ENCODE measurements around the gene ZNF302.
"Not testable (repeated sequence)": the region's sequence is repeated elsewhere in the genome, so short reads cannot be mapped to it uniquely, and the experiment has no call there.

The ZNF302 gene

GRCh38 chr19:34668077-34668689, 9.3 kb upstream of the ZNF302 start:
- in situ Hi-C loops (cut with HindIII; ENCODE audit: low pct_ligation_motif_present, low pct_unique_long_range_greater_than_20kb, low sequenced_read_pairs); DNase-seq: not testable (repeated sequence)

- DNase-seq, result not testable (repeated sequence)
Observed at GRCh38 chr19:34668690-34669089, 8.8 kb upstream of the ZNF302 start.

GRCh38 chr19:34669305-34669704, 8.2 kb upstream of the ZNF302 start:
- DNase-seq, result no peak
- in situ Hi-C loops (cut with HindIII; ENCODE audit: low pct_ligation_motif_present, low pct_unique_long_range_greater_than_20kb, low sequenced_read_pairs), result no loop called here

More at GRCh38 chr19:34668690-34669089, 8.8 kb upstream of the ZNF302 start:
- in situ Hi-C loops (cut with HindIII; ENCODE audit: low pct_ligation_motif_present, low pct_unique_long_range_greater_than_20kb, low sequenced_read_pairs), result not testable (repeated sequence)

DNA sequence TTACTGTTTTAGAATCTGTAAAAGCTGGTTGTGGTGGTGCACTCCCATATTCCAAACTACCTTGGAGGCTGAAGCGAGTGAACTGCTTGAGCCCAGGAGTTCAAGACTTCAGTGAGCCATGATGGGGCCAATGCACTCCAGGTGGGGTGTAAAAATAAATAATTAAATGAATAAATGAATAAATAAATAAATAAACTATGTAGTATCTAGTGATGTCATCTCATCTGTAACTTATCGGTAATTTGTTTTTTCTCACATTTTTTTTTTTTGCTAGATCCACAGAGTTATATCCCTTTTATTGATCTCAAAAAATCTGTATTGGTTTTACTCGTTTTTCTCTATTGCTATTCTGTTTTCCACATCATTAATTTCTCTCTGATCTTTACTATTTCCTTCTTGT, 5.5 kb upstream of the ZNF302 start:
- DNase-seq, result no peak
- in situ Hi-C loops (cut with HindIII; ENCODE audit: low pct_ligation_motif_present, low pct_unique_long_range_greater_than_20kb, low sequenced_read_pairs), result no loop called here

DNA sequence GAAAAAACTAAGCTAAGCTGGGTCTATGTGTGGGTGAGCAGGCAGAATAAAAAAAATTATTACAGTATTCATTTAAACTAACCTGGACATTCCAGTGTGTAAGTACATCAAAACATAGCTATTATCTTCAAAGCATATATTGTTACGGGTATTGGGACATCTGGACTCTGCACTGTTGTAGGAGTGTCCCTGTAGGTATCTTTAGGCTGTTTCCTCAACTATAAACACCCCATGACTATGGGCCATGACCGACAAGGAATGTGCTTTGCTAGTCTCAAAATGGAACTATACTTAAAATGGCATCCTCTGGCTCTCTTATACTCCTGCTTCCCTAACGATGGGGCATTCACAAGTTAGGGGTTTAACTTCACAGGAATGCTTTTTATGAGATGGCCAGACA, 3.9 kb upstream of the ZNF302 start:
- in situ Hi-C loops (cut with HindIII; ENCODE audit: low pct_ligation_motif_present, low pct_unique_long_range_greater_than_20kb, low sequenced_read_pairs), result no loop called here
- DNase-seq, result no peak

DNA sequence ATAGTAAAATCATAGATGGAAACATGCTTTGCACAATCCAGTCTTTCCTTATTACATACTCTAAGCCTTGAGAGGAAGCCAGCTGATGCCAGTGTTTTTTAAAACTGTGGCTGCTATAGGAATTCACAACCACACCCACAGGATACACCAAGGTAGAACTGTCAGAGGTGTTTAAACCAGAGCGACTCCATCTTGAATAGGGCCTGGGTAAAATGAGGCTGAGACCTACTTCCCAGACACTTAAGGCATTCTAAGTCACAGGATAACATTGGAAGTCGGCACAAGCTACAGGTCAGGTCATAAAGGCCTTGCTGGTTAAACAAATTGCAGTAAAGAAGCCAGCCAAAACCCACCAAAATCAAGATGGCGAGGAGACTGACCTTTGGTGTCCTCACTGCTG, 2.2 kb upstream of the ZNF302 start:
- in situ Hi-C loops (cut with HindIII; ENCODE audit: low pct_ligation_motif_present, low pct_unique_long_range_greater_than_20kb, low sequenced_read_pairs), result no loop called here
- no peak for DNase-seq

DNA sequence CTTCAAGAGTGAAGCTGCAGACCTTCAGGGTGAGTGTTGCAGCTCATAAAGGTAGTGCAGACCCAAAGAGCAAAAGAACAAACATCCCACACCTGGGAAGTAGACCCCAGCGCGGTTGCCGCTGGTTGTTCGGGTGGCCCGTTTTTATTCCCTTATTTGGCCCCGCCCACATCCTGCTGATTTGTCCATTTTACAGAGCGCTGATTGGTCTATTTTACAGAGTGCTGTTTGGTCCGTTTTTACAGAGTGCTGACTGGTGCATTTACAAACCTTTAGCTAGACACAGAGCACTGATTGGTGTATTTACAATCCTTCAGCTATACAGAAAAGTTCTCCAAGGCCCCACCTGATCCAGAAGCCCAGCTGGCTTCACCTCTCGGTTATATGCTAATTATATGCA, 1.6 kb upstream of the ZNF302 start:
- DNase-seq, result no peak
- in situ Hi-C loops (cut with HindIII; ENCODE audit: low pct_ligation_motif_present, low pct_unique_long_range_greater_than_20kb, low sequenced_read_pairs), result no loop called here

DNA sequence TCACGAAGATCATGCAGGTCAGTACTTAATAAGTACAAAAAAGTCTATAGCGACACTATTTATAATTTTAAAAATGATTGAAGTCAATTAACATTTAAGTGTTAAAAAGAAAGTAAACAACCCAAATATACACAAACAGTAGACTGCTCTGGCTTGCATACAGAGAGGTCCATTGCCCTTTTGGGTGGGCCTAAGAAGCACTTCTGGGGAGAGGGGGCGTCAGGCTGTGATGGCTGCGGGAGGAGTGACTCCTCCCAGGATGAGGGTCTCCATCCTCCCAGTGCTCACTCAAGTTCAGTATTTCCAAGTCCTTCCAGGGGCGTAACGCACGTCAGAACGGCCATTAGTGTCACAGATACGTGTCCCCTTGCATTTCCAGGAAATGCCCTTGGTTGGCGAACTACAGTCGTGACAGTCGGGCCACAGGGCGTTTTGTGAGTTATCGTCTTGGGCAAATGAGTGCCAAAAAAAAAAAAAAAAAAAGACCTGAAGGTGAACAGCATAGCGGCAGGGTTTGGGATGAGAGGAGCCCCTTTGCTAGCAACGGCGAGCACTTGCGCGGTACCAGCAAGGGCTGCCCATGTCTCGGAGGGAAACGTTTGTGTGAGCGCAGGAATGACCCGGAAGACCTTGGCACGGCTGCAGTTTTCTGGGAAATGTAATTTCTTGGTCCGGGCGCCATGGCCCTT, 637 bp upstream of the ZNF302 start, which contains the start of gene SCGB2B2:
TSS of gene SCGB2B2 (minus strand) at position 463 of the 689 bp plus-strand sequence. CDS start 82,596 bp downstream, outside the sequence.
- no peak for DNase-seq
- in situ Hi-C loops (cut with HindIII; ENCODE audit: low pct_ligation_motif_present, low pct_unique_long_range_greater_than_20kb, low sequenced_read_pairs), result no loop called here

DNA sequence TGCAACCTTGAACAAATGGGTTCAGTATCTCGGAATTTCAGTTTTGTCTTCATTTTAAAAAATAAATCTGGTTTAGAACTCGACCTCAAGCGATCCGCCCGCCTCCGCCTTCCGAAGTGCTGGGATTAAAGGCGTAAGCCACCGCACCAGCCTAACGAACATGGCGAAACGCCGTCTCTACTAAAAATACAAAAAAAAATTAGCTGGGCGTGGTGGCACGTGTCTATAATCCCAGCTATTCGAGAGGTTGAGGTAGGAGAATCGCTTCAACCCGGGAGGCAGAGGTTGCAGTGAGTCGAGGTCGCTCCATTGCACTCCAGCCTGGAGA, 571 bp downstream of the ZNF302 start:
- no peak for DNase-seq
- in situ Hi-C loops (cut with HindIII; ENCODE audit: low pct_ligation_motif_present, low pct_unique_long_range_greater_than_20kb, low sequenced_read_pairs), result no loop called here

GRCh38 chr19:34678421-34678820, 943 bp downstream of the ZNF302 start:
- in situ Hi-C loops (cut with HindIII; ENCODE audit: low pct_ligation_motif_present, low pct_unique_long_range_greater_than_20kb, low sequenced_read_pairs), result no loop called here
- DNase-seq, result no peak

- DNase-seq, result no peak
Observed at GRCh38 chr19:34681478-34681877, 4.0 kb downstream of the ZNF302 start.

GRCh38 chr19:34685266-34685665, 7.8 kb downstream of the ZNF302 start:
- in situ Hi-C loops (cut with HindIII; ENCODE audit: low pct_ligation_motif_present, low pct_unique_long_range_greater_than_20kb, low sequenced_read_pairs); DNase-seq: not testable (repeated sequence)

More at GRCh38 chr19:34681478-34681877, 4.0 kb downstream of the ZNF302 start:
- in situ Hi-C loops (cut with HindIII; ENCODE audit: low pct_ligation_motif_present, low pct_unique_long_range_greater_than_20kb, low sequenced_read_pairs), result no loop called here

- in situ Hi-C loops (cut with HindIII; ENCODE audit: low pct_ligation_motif_present, low pct_unique_long_range_greater_than_20kb, low sequenced_read_pairs), result no loop called here
Observed at GRCh38 chr19:34686455-34686854, 9.0 kb downstream of the ZNF302 start.

DNA sequence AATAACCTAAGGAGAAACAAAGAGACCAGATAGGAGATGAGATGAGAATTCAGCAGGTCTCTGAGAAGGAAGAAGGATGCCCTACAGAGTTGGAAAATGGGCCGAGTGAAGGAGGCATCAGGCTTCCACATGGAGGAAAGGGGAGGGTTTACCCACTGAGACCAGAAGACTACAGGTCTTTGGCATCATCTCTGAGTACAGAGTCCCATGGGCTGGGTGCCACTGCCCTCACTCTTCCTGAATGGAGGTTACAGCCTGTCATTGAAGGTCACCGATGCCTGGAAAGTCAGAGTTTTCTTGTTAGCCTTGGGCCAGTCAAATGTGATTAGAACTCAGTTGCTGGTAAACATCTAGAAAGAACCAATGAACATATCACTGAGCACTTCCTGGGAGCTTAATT, 9.9 kb downstream of the ZNF302 start:
- DNase-seq, result no peak
- in situ Hi-C loops (cut with HindIII; ENCODE audit: low pct_ligation_motif_present, low pct_unique_long_range_greater_than_20kb, low sequenced_read_pairs), result no loop called here

More at GRCh38 chr19:34686455-34686854, 9.0 kb downstream of the ZNF302 start:
- no peak for DNase-seq

DNA sequence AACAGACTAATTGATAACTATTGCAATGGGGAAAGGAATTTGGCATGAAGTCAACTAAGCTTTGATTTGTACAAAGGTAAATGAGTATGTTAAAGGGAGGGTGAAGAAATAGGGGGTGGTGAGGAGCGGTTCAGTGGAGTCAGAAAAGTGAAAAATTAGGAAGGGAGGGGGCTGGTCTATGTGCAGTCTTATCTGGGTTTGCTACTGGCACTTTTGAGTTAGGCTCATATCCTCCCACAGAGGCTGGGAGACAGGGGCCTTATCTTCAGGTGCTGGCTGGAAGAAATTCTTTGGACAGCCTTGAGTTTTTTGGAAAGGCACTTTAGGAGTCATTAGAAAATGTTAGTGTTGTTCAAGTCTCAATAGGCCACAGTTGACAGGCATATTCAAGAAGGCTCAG, 11.1 kb downstream of the ZNF302 start:
- DNase-seq, result no peak
- in situ Hi-C loops (cut with HindIII; ENCODE audit: low pct_ligation_motif_present, low pct_unique_long_range_greater_than_20kb, low sequenced_read_pairs), result no loop called here

DNA sequence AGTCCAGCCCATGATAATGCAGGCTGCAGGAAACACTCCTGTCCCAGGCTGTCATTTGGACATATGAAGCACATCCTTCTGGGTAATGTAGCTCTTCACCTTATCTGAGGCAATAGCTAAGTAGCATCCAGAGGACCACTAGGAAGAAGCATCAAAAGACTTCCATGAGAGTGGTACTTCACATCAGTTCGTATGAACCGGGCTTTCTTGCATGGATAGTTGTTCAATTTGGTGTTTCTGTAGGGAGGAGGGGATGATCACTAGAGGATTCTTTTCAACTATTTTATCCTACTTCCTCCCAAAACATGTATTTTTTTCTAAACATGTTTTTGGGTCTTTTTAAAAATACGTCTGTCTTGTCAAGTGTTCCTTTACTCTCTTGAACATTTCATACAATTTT, 12.9 kb downstream of the ZNF302 start:
- in situ Hi-C loops (cut with HindIII; ENCODE audit: low pct_ligation_motif_present, low pct_unique_long_range_greater_than_20kb, low sequenced_read_pairs), result no loop called here
- DNase-seq, result no peak

GRCh38 chr19:34692549-34692948, 15.1 kb downstream of the ZNF302 start:
- in situ Hi-C loops (cut with HindIII; ENCODE audit: low pct_ligation_motif_present, low pct_unique_long_range_greater_than_20kb, low sequenced_read_pairs), result no loop called here
- DNase-seq, result no peak

DNA sequence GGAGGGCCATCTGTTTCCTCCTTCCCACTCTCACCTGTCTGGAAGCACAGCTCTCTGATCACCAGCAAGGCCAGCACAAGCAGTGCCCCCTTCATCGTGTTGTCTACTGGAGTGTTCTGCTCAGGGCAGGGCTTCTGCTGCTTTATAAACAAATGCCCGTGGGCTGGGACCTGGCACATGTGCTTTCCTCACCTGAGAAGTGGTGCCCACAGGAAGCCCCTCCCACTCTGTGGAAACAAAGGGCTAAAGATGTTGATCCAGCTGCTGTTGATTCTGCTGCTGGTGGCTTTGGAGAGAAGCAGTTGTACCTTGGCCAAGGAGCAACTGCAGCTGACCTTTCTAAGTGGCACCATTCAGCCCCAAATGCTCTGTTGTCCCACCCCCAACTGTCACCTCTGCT, 30.2 kb downstream of the ZNF302 start:
- DNase-seq, result no peak
- in situ Hi-C loops (cut with HindIII; ENCODE audit: low pct_ligation_motif_present, low pct_unique_long_range_greater_than_20kb, low sequenced_read_pairs), result no loop called here

GRCh38 chr19:34711890-34712289, 34.4 kb downstream of the ZNF302 start:
- DNase-seq, result no peak
- in situ Hi-C loops (cut with HindIII; ENCODE audit: low pct_ligation_motif_present, low pct_unique_long_range_greater_than_20kb, low sequenced_read_pairs), result no loop called here

All from ACHN (cell line).